ENCODE measurements around the gene GABRB2.
A peak's percentile ranks its signal among the peaks of the same experiment; 100 is the strongest.

The GABRB2 gene

DNA sequence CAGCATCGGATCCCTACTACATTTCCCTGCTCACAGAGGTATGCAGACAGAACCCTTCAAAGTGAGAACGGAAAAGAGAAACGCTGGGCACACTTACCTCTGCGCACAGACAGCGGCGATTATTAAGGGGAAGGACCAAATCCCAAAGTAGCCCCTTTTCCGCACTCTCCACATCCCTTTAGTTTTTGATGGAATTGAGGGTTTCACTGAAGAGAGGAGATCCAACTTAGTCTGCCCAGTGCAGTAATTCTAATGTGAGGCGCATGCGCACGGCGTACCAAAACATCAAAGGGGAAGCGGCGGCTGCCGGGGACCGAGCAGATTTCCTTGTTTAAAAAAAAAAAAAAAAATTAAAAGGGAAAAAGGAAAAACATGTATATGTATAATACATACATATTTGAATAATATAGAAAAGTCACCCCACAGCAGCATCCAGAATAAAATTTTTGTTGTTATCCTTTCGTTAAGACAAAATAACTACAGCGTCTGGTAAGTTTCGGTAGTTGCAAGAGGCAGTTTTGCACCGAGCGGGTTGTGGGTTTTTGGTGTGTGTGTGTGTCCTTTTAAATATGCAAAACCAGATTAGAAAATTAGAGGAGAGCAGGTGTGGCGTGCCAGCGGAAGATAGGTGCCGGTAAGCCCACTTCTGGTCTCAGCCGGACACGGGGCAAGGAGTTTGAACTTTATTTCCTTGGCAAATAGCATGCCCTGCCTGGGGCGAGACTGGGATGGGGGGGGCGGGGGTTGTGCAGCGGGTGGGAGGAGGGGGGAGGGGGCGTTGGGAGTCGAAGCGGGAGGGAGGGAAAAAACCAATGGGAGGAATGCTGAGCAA, at the start of gene GABRB2:
GABRB2 (minus strand) TSS at position 256 of the 832 bp plus-strand sequence; CDS start at position 174, 82 bp downstream.
- H3K4me3 ChIP-seq, result peak within 1 kb of the TSS; percentile 71
- no peak for DNase-seq (ENCODE audit: low spot score)
- TF ChIP-seq, protein P1, sequence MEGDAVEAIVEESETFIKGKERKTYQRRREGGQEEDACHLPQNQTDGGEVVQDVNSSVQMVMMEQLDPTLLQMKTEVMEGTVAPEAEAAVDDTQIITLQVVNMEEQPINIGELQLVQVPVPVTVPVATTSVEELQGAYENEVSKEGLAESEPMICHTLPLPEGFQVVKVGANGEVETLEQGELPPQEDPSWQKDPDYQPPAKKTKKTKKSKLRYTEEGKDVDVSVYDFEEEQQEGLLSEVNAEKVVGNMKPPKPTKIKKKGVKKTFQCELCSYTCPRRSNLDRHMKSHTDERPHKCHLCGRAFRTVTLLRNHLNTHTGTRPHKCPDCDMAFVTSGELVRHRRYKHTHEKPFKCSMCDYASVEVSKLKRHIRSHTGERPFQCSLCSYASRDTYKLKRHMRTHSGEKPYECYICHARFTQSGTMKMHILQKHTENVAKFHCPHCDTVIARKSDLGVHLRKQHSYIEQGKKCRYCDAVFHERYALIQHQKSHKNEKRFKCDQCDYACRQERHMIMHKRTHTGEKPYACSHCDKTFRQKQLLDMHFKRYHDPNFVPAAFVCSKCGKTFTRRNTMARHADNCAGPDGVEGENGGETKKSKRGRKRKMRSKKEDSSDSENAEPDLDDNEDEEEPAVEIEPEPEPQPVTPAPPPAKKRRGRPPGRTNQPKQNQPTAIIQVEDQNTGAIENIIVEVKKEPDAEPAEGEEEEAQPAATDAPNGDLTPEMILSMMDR (IDR thresholded peaks at IDR 0.05), result no peak
- H3K27ac ChIP-seq, result no peak within 1 kb of the TSS

DNA sequence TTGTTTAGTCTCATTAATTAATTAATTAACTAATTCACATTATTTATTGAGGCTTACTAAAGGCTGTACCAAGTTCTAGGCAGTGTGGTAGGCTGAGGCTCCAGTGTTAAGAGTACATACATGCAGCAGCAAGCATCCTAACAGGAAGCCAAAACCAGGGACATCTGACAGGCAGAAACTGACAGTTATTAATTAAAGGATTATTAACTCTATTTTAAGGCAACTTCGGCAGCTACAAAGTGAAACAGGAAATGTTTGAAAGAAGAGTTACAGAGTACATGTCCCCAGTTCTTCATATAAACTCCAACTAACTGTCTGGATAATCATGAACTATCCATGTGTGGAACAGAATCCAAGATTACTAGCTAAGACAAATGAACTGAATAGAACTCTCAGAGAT, 39.3 kb upstream of the GABRB2 start:
- H3K4me3 ChIP-seq, result no peak overlapping the region
- TF ChIP-seq, protein P1 (IDR thresholded peaks at IDR 0.05), result no peak
- no peak for DNase-seq (ENCODE audit: low spot score)
- no peak overlapping the region for H3K27ac ChIP-seq

DNA sequence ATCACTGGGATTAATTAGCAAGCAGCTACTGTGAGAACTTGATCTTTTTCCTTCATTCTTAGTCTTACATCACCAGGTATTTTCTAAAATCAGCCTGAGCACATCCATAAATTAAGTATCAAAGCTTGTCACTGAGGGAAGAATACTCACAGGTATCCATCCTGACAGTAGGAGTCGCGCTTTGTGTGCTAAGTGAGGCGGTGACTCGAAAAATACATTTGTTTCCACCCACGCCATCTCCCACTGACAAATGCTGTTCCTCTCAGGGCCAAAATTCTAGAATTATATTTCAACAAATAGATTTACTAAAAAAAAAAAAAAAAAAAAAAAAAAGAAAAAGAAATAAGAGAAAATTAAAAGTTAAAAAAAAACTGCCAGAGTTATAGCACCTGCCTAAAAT, 34.1 kb upstream of the GABRB2 start:
- Histone ChIP-seq H3K27ac (no peak overlapping the region), H3K4me3 (no peak overlapping the region)
- TF ChIP-seq, protein P1 (IDR thresholded peaks at IDR 0.05), result no peak
- DNase-seq (ENCODE audit: low spot score), result no peak

DNA sequence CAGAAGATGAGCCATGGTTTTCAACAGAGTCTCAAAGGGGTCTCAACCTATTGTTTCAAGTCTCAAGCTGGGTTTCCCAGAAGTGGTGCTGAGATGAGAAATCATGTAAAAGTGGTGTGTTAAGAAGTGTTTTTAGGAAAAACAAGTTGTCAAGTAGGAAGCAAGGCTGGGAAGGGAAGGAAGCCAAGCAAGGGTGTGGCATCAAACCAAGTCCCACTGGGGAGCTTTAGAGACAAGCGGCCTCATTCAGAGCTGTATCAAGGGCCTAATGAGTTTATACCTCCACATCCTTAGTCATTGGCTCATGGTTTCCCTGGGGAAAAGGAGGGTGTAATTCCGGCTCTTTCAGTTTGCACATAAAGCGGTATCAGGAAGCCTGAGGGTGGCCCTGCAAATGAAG, 26.4 kb upstream of the GABRB2 start:
- H3K27ac ChIP-seq, result no peak overlapping the region
- no peak overlapping the region for H3K4me3 ChIP-seq
- DNase-seq (ENCODE audit: low spot score), result no peak
- TF ChIP-seq, protein P1 (IDR thresholded peaks at IDR 0.05), result no peak

DNA sequence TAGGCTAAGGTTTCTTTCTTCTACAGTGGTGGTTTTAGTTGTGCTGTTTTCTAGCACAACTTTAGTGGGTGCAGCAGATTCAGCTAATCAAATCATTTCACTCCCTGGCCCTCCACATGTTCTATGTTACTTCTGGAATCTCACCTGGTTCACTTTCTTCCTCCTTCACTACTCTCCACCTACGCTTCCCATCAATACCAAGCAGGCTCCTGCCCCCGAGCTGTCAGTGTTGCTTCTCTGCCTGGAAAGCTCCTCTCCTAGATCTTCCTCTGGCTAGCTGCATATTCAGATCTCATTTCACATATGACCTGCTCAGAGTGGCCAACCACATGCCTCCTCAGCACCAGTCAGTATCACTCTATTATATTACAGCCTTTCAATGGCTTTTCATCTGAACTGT, 19.6 kb upstream of the GABRB2 start:
- Histone ChIP-seq H3K27ac (no peak overlapping the region), H3K4me3 (no peak overlapping the region)
- TF ChIP-seq, protein P1 (IDR thresholded peaks at IDR 0.05), result no peak
- DNase-seq (ENCODE audit: low spot score), result no peak

DNA sequence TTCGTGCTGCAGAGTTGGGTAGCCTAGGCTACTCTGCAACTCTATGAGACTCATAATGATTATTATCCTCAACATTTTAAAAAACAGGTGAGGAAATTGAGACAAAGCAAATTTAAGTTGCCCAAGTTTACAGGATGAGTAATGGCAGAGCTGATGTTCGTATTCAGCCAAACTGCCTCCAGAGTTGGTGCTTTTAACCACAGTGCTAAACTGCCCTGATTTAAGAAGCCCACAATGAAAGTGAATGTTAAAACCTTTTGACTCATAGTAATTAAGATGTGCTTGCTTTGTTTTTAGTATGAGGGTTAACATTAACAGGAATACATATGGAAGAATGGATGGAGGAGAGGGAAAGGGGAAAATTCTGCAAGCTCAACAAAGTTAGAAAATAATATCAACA, 15.9 kb upstream of the GABRB2 start:
- TF ChIP-seq, protein P1 (IDR thresholded peaks at IDR 0.05), result no peak
- DNase-seq (ENCODE audit: low spot score), result no peak
- H3K4me3 ChIP-seq, result no peak overlapping the region
- no peak overlapping the region for H3K27ac ChIP-seq

DNA sequence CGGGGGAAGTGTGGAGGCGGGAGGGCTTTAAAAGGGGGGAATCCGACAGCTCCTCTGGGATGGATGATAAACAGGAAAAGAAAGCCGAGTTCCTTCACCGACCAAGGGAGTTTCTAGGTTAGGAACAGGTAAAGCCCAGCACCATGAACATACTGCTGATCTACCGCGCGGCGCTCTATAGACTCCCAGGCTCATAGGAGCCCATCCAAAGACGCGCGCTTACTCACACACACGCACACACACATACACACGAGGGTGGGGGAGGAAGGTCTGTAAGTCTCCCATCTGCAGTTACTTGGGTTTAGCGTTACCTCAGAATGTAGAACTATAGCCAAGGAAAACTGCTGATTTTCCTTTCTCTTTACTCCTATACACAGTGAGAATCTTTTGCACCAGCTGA, 2.6 kb upstream of the GABRB2 start:
- H3K4me3 ChIP-seq, result peak overlapping the region; percentile 71
- TF ChIP-seq, protein P1 (IDR thresholded peaks at IDR 0.05), result no peak
- DNase-seq (ENCODE audit: low spot score), result no peak
- no peak overlapping the region for H3K27ac ChIP-seq
